Measurements from ENCODE around the gene ATP2C2. TPM values are rescaled to one million over a fixed set of nuclear protein-coding genes. Genes with fewer than 3 reads are reported as not detected.

The ATP2C2 gene
- total RNA-seq, 1 experiment from 2014 or later = not detected

- Histone ChIP-seq H3K36me3 (ENCODE audit: insufficient read depth, low read length, poor library complexity, severe bottlenecking) (no peaks in the 10 kb centered on the region), H3K4me3 (ENCODE audit: low read depth, low read length, poor library complexity, severe bottlenecking) (no peak overlapping the region), H3K9me3 (ENCODE audit: low read depth, low read length, poor library complexity, severe bottlenecking) (no peaks in the 10 kb centered on the region), H3K4me1 (ENCODE audit: insufficient read depth, low read length, poor library complexity, severe bottlenecking) (no peaks in the 10 kb centered on the region), H3K27me3 (replicated peaks; ENCODE audit: insufficient read depth, low read depth, low read length, poor library complexity) (no peaks in the 10 kb centered on the region), H3K27ac (ENCODE audit: low read depth, low read length, poor library complexity, severe bottlenecking) (no peak overlapping the region)
- intact Hi-C loops (cut with micrococcal nuclease; ENCODE audit: unreplicated experiment) = loop anchor here (1.0 to 2.0 kb wide), 3 partner anchors 111 to 460 kb away; no protein-coding TSS in a partner anchor
- ChIA-PET POLR2A (ENCODE audit: low non-redundant PET) (interaction anchor here (0.6 kb wide), 2 partner anchors 100 to 565 kb away, joined by 3 to 5 read pairs; no protein-coding TSS in a partner anchor), CTCF (interaction anchor here (0.5 to 0.7 kb wide), 4 partner anchors 115 to 520 kb away, joined by 3 to 7 read pairs (median 6); no protein-coding TSS in a partner anchor)
- TF ChIP-seq CTCF (conservative IDR thresholded peaks at IDR 0.05; ENCODE audit: low read depth, low read length) = peak; percentile 97
- TF ChIP-seq EZH2 (IDR thresholded peaks at IDR 0.05; ENCODE audit: borderline replicate concordance, low read depth, low read length, poor library complexity, severe bottlenecking) = no peak
- BruUV-seq (replicated peaks) = no TSS peak
- peak; percentile 88 for DNase-seq (ENCODE audit: low spot score)
Observed at GRCh38 chr16:84511180-84511800, 143.0 kb downstream of the ATP2C2 start.

- no peak overlapping the region for H3K4me3 ChIP-seq (ENCODE audit: low read depth, low read length, poor library complexity, severe bottlenecking)
- no peak for DNase-seq (ENCODE audit: low spot score)
- no peaks in the 10 kb centered on the region for H3K9me3 ChIP-seq (ENCODE audit: low read depth, low read length, poor library complexity, severe bottlenecking)
- POLR2A ChIA-PET (ENCODE audit: low non-redundant PET) = no interaction called here
- H3K36me3 ChIP-seq (ENCODE audit: insufficient read depth, low read length, poor library complexity, severe bottlenecking) = no peaks in the 10 kb centered on the region
- H3K27ac ChIP-seq (ENCODE audit: low read depth, low read length, poor library complexity, severe bottlenecking) = no peak overlapping the region
- intact Hi-C loops (cut with micrococcal nuclease; ENCODE audit: unreplicated experiment) = loop anchor here (1.0 to 2.0 kb wide), 3 partner anchors 110 to 459 kb away; no protein-coding TSS in a partner anchor
- H3K27me3 ChIP-seq (replicated peaks; ENCODE audit: insufficient read depth, low read depth, low read length, poor library complexity) = no peaks in the 10 kb centered on the region
- BruUV-seq (replicated peaks) = no TSS peak
- no peaks in the 10 kb centered on the region for H3K4me1 ChIP-seq (ENCODE audit: insufficient read depth, low read length, poor library complexity, severe bottlenecking)
- TF ChIP-seq EZH2 (IDR thresholded peaks at IDR 0.05; ENCODE audit: borderline replicate concordance, low read depth, low read length, poor library complexity, severe bottlenecking) (no peak), CTCF (conservative IDR thresholded peaks at IDR 0.05; ENCODE audit: low read depth, low read length) (no peak)
- CTCF ChIA-PET = no interaction called here
Observed at GRCh38 chr16:84511831-84512230, 143.5 kb downstream of the ATP2C2 start.

- Histone ChIP-seq H3K4me1 (ENCODE audit: insufficient read depth, low read length, poor library complexity, severe bottlenecking) (no peaks in the 10 kb centered on the region), H3K27me3 (replicated peaks; ENCODE audit: insufficient read depth, low read depth, low read length, poor library complexity) (no peaks in the 10 kb centered on the region), H3K27ac (ENCODE audit: low read depth, low read length, poor library complexity, severe bottlenecking) (no peak overlapping the region), H3K9me3 (ENCODE audit: low read depth, low read length, poor library complexity, severe bottlenecking) (no peaks in the 10 kb centered on the region), H3K4me3 (ENCODE audit: low read depth, low read length, poor library complexity, severe bottlenecking) (no peak overlapping the region), H3K36me3 (ENCODE audit: insufficient read depth, low read length, poor library complexity, severe bottlenecking) (no peaks in the 10 kb centered on the region)
- TF ChIP-seq EZH2 (IDR thresholded peaks at IDR 0.05; ENCODE audit: borderline replicate concordance, low read depth, low read length, poor library complexity, severe bottlenecking) (no peak), CTCF (conservative IDR thresholded peaks at IDR 0.05; ENCODE audit: low read depth, low read length) (no peak)
- no peak for DNase-seq (ENCODE audit: low spot score)
- POLR2A ChIA-PET (ENCODE audit: low non-redundant PET) = no interaction called here
- intact Hi-C loops (cut with micrococcal nuclease; ENCODE audit: unreplicated experiment) = no loop called here
- no TSS peak for BruUV-seq (replicated peaks)
- CTCF ChIA-PET = interaction anchor here (0.6 to 0.7 kb wide), 2 partner anchors 11 to 196 kb away, joined by 3 to 5 read pairs; no protein-coding TSS in a partner anchor
Observed at GRCh38 chr16:84513123-84513522, 144.8 kb downstream of the ATP2C2 start.
